Activated B cell treated with CpG ODN at 0.5 μM for 24 hours (primary cell): ENCODE results near the gene STX8. TPM values are rescaled to one million over a fixed set of nuclear protein-coding genes. Genes with fewer than 3 reads are reported as not detected.

Source experiments
- ATAC-seq: fragments of 200-7000 bp; cut with Tn5 transposase; one replicate; pipeline ENCODE4 v1.10.0; 2021; ENCODE audit warnings: low read depth, mild to moderate bottlenecking, moderate library complexity
- CTCF ChIA-PET: fragments of 350-600 bp; sonication (Branson Sonifier 250); formaldehyde crosslinking; loops from one replicate; lab custom pipeline; 2021; ENCODE audit warnings: antibody characterized with exemption; lab: Charles Lee
- POLR2A ChIA-PET: fragments of 350-600 bp; sonication (Branson Sonifier 250); formaldehyde crosslinking; loops from one replicate; lab custom pipeline; 2021; ENCODE audit warnings: antibody characterized with exemption; lab: Charles Lee
- DNase-seq: peaks from one replicate; pipeline ENCODE4 v3.0.0; 2022
- H3K27ac Mint-ChIP-seq: one replicate; pipeline ENCODE4 v1.8.0; 2020; ENCODE audit warnings: mixed read lengths
- H3K27me3 Mint-ChIP-seq: one replicate; pipeline ENCODE4 v1.8.0; 2021; ENCODE audit warnings: mixed read lengths
- H3K36me3 Mint-ChIP-seq: one replicate; pipeline ENCODE4 v1.8.0; 2021; ENCODE audit warnings: low read depth, mixed read lengths
- H3K4me1 Mint-ChIP-seq: one replicate; pipeline ENCODE4 v1.8.0; 2021; ENCODE audit warnings: mixed read lengths
- H3K4me3 Mint-ChIP-seq: one replicate; pipeline ENCODE4 v1.8.0; 2020; ENCODE audit warnings: mild to moderate bottlenecking, mixed read lengths
- H3K9me3 Mint-ChIP-seq: one replicate; pipeline ENCODE4 v1.8.0; 2020; ENCODE audit warnings: mixed read lengths
- CTCF ChIP-seq: fragments of 200-600 bp; IDR thresholded peaks from one replicate; pipeline ENCODE4 v1.8.0; 2022; ENCODE audit warnings: antibody characterized with exemption, mild to moderate bottlenecking
- intact Hi-C: fragments of 100-400 bp; cut with micrococcal nuclease; formaldehyde crosslinking; loops from one replicate; pipeline ENCODE4 v1.15.1; 2024
- total RNA-seq: library from RNA; stranded (reverse); gene quantifications from 2 replicates; pipeline ENCODE4 v1.2.3, GENCODE V29; 2022

STX8 gene
- total RNA-seq, 1 donor from 2014 or later = 66.9 TPM

GRCh38 chr17:9324864-9325263 is 250.8 kb downstream of the STX8 start:
- DNase-seq = no peak
- no peak for ATAC-seq
- Mint-ChIP-seq H3K27ac (no peak overlapping the region), H3K27me3 (no peaks in the 10 kb centered on the region), H3K4me1 (no peaks in the 10 kb centered on the region), H3K9me3 (no peaks in the 10 kb centered on the region), H3K36me3 (peaks cover 2% of the 10 kb centered on the region), H3K4me3 (no peak overlapping the region)
- ChIA-PET POLR2A (no interaction called here), CTCF (no interaction called here)
- TF ChIP-seq CTCF = no peak
- intact Hi-C loops = no loop called here

GRCh38 chr17:9322326-9322725 is 253.3 kb downstream of the STX8 start:
- ATAC-seq (no peak), DNase-seq (no peak)
- peaks cover 14% of the 10 kb centered on the region for H3K36me3 Mint-ChIP-seq
- ChIA-PET CTCF (no interaction called here), POLR2A (no interaction called here)
- no peaks in the 10 kb centered on the region for H3K27me3 Mint-ChIP-seq
- no peaks in the 10 kb centered on the region for H3K4me1 Mint-ChIP-seq
- H3K27ac Mint-ChIP-seq = no peak overlapping the region
- no peak for TF ChIP-seq CTCF
- peaks cover 6% of the 10 kb centered on the region for H3K9me3 Mint-ChIP-seq
- no peak overlapping the region for H3K4me3 Mint-ChIP-seq
- intact Hi-C loops = no loop called here

- ATAC-seq (no peak), DNase-seq (no peak)
- Mint-ChIP-seq H3K27me3 (no peaks in the 10 kb centered on the region), H3K27ac (no peak overlapping the region), H3K4me1 (no peaks in the 10 kb centered on the region), H3K36me3 (peaks cover 17% of the 10 kb centered on the region), H3K4me3 (no peak overlapping the region), H3K9me3 (peaks cover 6% of the 10 kb centered on the region)
- no peak for TF ChIP-seq CTCF
- CTCF ChIA-PET = no interaction called here
- POLR2A ChIA-PET = no interaction called here
- intact Hi-C loops = no loop called here
Observed at GRCh38 chr17:9321890-9322289, 253.7 kb downstream of the STX8 start.

- intact Hi-C loops = no loop called here
- no peaks in the 10 kb centered on the region for H3K27me3 Mint-ChIP-seq
- DNase-seq = no peak
- no peak overlapping the region for H3K4me3 Mint-ChIP-seq
- H3K36me3 Mint-ChIP-seq = peaks cover 21% of the 10 kb centered on the region
- TF ChIP-seq CTCF = no peak
- POLR2A ChIA-PET = no interaction called here
- CTCF ChIA-PET = no interaction called here
- no peak for ATAC-seq
- H3K4me1 Mint-ChIP-seq = no peaks in the 10 kb centered on the region
- no peak overlapping the region for H3K27ac Mint-ChIP-seq
- peaks cover 6% of the 10 kb centered on the region for H3K9me3 Mint-ChIP-seq
Observed at GRCh38 chr17:9315360-9315759, 260.3 kb downstream of the STX8 start.

GRCh38 chr17:9313346-9313745 is 262.3 kb downstream of the STX8 start:
- Mint-ChIP-seq H3K4me3 (no peak overlapping the region), H3K4me1 (no peaks in the 10 kb centered on the region), H3K9me3 (peaks cover 2% of the 10 kb centered on the region), H3K36me3 (peaks cover 16% of the 10 kb centered on the region), H3K27me3 (no peaks in the 10 kb centered on the region), H3K27ac (no peak overlapping the region)
- DNase-seq = no peak
- intact Hi-C loops = no loop called here
- ChIA-PET CTCF (no interaction called here), POLR2A (no interaction called here)
- ATAC-seq = no peak
- TF ChIP-seq CTCF = no peak
